Kidney (tissue), 14 donors: ENCODE results near the gene NTRK2. TPM values are rescaled to one million over a fixed set of nuclear protein-coding genes. Genes with fewer than 3 reads are reported as not detected.

Experiments
- DNase-seq, 5 donors: peaks; one replicate each; pipeline ENCODE4 v3.0.0-alpha.2; 2013 to 2020
- FAIRE-seq: peaks from 2 replicates; lab custom pipeline; 2012; peaks lifted over from hg19 to GRCh38; lab: Jason Lieb, UNC
- H3K27ac ChIP-seq, 2 donors: one replicate each; pipeline ENCODE4 v1.7.0; 2013; ENCODE audit warnings: low read depth in 2 of 2, low read length in 2 of 2, inconsistent platforms in 1 of 2
- H3K27me3 ChIP-seq: one replicate; pipeline ENCODE4 v1.7.1; 2013; ENCODE audit warnings: low read length, inconsistent platforms; ENCODE audit not compliant: control insufficient read depth, insufficient read depth
- H3K36me3 ChIP-seq, 3 donors: one replicate each; pipeline versions ENCODE4 v1.7.0 to v1.7.1; 2013; ENCODE audit warnings: low read length in 3 of 3, control low read depth in 1 of 3, inconsistent platforms in 1 of 3; ENCODE audit not compliant: insufficient read depth in 3 of 3, control insufficient read depth in 2 of 3
- H3K4me1 ChIP-seq, 3 donors: one replicate each; pipeline versions ENCODE4 v1.7.0 to v1.7.1; 2013; ENCODE audit warnings: low read length in 3 of 3, inconsistent platforms in 1 of 3, low read depth in 1 of 3; ENCODE audit not compliant: control insufficient read depth in 2 of 3, insufficient read depth in 2 of 3
- H3K4me3 ChIP-seq, 3 donors: one replicate each; pipeline versions ENCODE4 v1.7.0 to v1.8.1; 2013; ENCODE audit warnings: low read length in 3 of 3, control low read depth in 1 of 3, inconsistent platforms in 1 of 3
- H3K9ac ChIP-seq, 3 donors: one replicate each; pipeline versions ENCODE4 v1.7.0 to v1.7.1; 2013; ENCODE audit warnings: low read length in 3 of 3, control low read depth in 1 of 3, inconsistent platforms in 1 of 3
- H3K9me3 ChIP-seq, 3 donors: one replicate each; pipeline versions ENCODE4 v1.7.0 to v1.7.1; 2013; ENCODE audit warnings: low read length in 3 of 3, control low read depth in 1 of 3, inconsistent platforms in 1 of 3; ENCODE audit not compliant: control insufficient read depth in 2 of 3, insufficient read depth in 1 of 3
- intact Hi-C: fragments of 100-400 bp; cut with DNase I; formaldehyde crosslinking; loops from one replicate; pipeline ENCODE4 v1.11.1; 2022
- polyA plus RNA-seq: library from polyadenylated mRNA; stranded (reverse); fragments of 350-450 nt; fragmentation: Illumina TruSeq; extraction: RNeasy Lipid Tissue Mini Kit (QIAGEN cat#74804); gene quantifications from one replicate; pipeline ENCODE4 v1.2.3, GENCODE V29; 2014; ENCODE audit warnings: low read depth, low replicate concordance; ENCODE audit not compliant: insufficient read depth
- total RNA-seq: library from RNA; stranded (reverse); fragmentation: NEBNext Ultra II Directional; extraction: Animal tissue kit (Norgen Biotek cat#: 25700); gene quantifications from one replicate; pipeline ENCODE4 v1.2.1, GENCODE V29; 2021
- TF ChIP-seq, protein P1 (sequence below): IDR thresholded peaks from 3 replicates; pipeline ENCODE4 v1.5.1; 2012; ENCODE audit warnings: mild to moderate bottlenecking, moderate library complexity, borderline replicate concordance; ENCODE audit not compliant: insufficient read depth; ENCODE audit errors: extremely low read depth
- donor health status: control.
- donor health status: control.
- donor health status: control.
- donor health status: control.
- donor health status: control.
- donor health status: DM: yes; HTN: yes; CAD: no.
- donor health status: Normal renal cell carcinoma (clear cell type).

The NTRK2 gene
- total and polyA plus RNA-seq, 2 donors from 2014 or later: 20.0 to 41.2 TPM

DNA sequence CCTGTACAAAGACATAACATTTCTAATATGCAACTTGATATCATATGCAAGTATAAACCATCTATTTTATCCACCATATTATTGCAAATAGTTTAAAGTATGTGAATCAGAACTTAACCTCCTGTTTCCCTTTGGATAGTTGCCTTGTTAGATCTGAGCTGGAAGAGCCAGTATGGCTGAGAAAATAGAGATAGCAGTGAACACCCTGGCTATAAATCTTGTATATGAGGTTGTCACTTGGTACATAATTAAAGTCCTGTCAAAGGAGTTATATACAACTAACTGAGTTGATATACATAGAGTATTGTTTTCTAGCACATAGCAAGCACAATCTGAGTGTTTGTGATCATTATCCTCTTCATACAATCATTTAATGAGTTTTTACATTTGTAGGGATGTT is 272.3 kb downstream of the NTRK2 start:
- Histone ChIP-seq H3K9me3 (no peaks in the 10 kb centered on the region), H3K27ac (no peak overlapping the region), H3K36me3 (no peaks in the 10 kb centered on the region), H3K9ac (no peak overlapping the region), H3K4me1 (no peaks in the 10 kb centered on the region), H3K4me3 (no peak overlapping the region), H3K27me3 (no peaks in the 10 kb centered on the region)
- FAIRE-seq: no peak
- peak in 2 of 5 donors; percentile 44 to 60 for DNase-seq
- intact Hi-C loops: no loop called here
- TF ChIP-seq, protein P1, sequence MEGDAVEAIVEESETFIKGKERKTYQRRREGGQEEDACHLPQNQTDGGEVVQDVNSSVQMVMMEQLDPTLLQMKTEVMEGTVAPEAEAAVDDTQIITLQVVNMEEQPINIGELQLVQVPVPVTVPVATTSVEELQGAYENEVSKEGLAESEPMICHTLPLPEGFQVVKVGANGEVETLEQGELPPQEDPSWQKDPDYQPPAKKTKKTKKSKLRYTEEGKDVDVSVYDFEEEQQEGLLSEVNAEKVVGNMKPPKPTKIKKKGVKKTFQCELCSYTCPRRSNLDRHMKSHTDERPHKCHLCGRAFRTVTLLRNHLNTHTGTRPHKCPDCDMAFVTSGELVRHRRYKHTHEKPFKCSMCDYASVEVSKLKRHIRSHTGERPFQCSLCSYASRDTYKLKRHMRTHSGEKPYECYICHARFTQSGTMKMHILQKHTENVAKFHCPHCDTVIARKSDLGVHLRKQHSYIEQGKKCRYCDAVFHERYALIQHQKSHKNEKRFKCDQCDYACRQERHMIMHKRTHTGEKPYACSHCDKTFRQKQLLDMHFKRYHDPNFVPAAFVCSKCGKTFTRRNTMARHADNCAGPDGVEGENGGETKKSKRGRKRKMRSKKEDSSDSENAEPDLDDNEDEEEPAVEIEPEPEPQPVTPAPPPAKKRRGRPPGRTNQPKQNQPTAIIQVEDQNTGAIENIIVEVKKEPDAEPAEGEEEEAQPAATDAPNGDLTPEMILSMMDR: no peak

DNA sequence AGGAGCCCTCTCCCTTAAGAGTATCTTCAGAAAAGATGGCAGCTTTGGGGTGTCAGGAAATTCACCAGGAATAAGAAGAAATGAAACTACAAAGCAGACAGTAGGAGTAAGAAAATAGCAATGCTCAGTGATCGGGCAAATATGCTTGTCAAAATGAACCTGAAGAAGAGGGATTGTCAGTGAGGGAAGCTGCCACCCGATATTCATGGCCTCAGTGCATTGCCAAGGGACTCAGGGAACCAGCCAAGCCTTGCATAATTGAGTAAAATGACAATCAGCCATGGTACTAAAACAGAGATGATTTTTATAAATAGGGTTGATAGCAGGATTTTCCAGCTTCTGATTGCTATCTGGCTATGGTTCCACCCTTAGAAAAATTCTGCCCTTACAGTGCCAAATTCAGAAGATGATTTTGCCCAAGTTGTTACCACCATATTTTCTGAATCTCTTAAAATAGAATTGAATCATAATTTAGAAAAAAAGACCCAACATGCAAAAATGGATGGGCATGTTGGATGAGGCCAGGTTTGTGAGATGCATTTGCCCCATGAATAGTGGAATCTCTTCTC is 274.0 kb downstream of the NTRK2 start:
- H3K27me3 ChIP-seq: no peaks in the 10 kb centered on the region
- H3K4me1 ChIP-seq: peaks cover 0 to 2% (median 0%) of the 10 kb centered on the region in 3 donors
- no peaks in the 10 kb centered on the region for H3K36me3 ChIP-seq
- H3K4me3 ChIP-seq: no peak overlapping the region
- no peaks in the 10 kb centered on the region for H3K9me3 ChIP-seq
- H3K27ac ChIP-seq: no peak overlapping the region
- FAIRE-seq: no peak
- intact Hi-C loops: no loop called here
- TF ChIP-seq, protein P1: no peak
- no peak for DNase-seq
- no peak overlapping the region for H3K9ac ChIP-seq

DNA sequence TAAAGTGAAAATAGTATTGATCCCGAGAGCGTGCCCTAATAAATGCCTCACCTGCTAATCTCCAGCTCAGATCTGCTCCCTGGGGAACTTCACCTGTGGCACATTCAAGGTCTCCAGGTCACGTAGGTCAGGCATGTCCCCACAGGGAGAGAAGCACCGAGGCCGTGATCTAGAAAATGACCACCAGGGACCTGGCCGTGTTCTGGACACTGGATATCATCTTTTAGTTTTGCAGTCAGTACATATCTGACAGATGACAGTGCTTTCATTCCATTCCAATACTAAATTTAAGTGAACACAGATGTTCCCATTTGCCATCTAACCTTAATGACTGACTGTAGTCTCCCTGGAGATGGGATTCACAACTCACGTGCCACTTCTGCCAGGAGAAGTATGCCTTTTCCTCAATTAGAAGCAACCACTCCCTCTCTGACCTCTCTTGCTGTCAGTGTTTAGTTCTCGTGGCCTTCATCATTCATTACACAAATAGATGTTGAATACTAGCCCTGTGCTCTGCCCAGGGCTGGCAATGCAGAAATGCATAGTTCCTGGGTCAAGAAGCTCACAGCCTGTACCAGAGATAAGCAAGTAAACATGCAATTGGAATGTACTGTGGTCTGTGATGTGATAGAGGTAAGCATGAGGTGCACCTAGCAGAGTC is 276.5 kb downstream of the NTRK2 start:
- no peak overlapping the region for H3K4me3 ChIP-seq
- H3K27me3 ChIP-seq: no peaks in the 10 kb centered on the region
- DNase-seq (no peak), FAIRE-seq (no peak)
- no peaks in the 10 kb centered on the region for H3K36me3 ChIP-seq
- no peak overlapping the region for H3K9ac ChIP-seq
- H3K27ac ChIP-seq: no peak overlapping the region
- peaks cover 0 to 2% (median 0%) of the 10 kb centered on the region in 3 donors for H3K4me1 ChIP-seq
- intact Hi-C loops: no loop called here
- no peaks in the 10 kb centered on the region for H3K9me3 ChIP-seq
- TF ChIP-seq, protein P1: no peak
